Measurements from ENCODE around the gene PEPD.

DNA sequence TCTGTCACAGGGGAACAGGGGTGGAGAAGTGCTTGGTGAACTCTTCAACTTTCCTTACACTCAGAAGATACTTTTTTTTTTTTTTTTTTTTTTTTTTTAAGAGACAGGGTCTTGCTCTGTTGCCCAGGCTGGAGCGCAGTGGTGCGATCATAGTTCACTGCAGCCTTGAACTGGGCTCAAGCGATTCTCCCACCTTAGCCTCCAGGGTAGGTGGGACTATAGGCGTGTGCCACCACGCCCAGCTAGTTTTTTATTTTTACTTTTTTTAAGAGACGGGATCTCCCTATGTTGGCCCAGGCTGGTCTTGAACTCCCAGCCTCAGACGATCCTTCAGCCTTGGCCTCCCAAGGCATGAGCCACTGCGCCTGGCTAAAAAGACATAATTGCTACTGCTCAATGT lies 136.6 kb downstream of the PEPD start:
- TF ChIP-seq, protein P1, sequence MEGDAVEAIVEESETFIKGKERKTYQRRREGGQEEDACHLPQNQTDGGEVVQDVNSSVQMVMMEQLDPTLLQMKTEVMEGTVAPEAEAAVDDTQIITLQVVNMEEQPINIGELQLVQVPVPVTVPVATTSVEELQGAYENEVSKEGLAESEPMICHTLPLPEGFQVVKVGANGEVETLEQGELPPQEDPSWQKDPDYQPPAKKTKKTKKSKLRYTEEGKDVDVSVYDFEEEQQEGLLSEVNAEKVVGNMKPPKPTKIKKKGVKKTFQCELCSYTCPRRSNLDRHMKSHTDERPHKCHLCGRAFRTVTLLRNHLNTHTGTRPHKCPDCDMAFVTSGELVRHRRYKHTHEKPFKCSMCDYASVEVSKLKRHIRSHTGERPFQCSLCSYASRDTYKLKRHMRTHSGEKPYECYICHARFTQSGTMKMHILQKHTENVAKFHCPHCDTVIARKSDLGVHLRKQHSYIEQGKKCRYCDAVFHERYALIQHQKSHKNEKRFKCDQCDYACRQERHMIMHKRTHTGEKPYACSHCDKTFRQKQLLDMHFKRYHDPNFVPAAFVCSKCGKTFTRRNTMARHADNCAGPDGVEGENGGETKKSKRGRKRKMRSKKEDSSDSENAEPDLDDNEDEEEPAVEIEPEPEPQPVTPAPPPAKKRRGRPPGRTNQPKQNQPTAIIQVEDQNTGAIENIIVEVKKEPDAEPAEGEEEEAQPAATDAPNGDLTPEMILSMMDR (IDR thresholded peaks at IDR 0.05) = no peak
- no peak for TF ChIP-seq POLR2A (IDR thresholded peaks at IDR 0.05)
